Transverse colon (tissue), 4 donors: ENCODE results near the gene APOL4. TPM values are rescaled to one million over a fixed set of nuclear protein-coding genes. Genes with fewer than 3 reads are reported as not detected.

Experiments used
- DNase-seq: peaks from one replicate; pipeline ENCODE4 v3.0.0-alpha.2; 2019
- H3K27ac ChIP-seq, 4 donors: fragments of 200-600 bp; sonication (generic); 2 replicates each; pipeline ENCODE4 v1.5.1; 2016 to 2018; ENCODE audit warnings: inconsistent platforms in 4 of 4
- H3K27me3 ChIP-seq: fragments of 200-600 bp; sonication (generic); 2 replicates; pipeline ENCODE4 v1.5.1; 2017; ENCODE audit warnings: inconsistent platforms
- H3K36me3 ChIP-seq, 4 donors: fragments of 200-600 bp; sonication (generic); 2 replicates each; pipeline ENCODE4 v1.5.1; 2017 to 2019; ENCODE audit warnings: inconsistent platforms in 4 of 4
- H3K4me1 ChIP-seq, 4 donors: fragments of 200-600 bp; sonication (generic); 2 replicates each; pipeline ENCODE4 v1.5.1; 2017 to 2020; ENCODE audit warnings: inconsistent platforms in 4 of 4
- H3K4me3 ChIP-seq, 4 donors: fragments of 200-600 bp; sonication (generic); 1 replicate in 1 of 4; 2 replicates in 3 of 4; pipeline versions ENCODE4 v1.5.1 to v1.6.1; 2017 to 2019; ENCODE audit warnings: inconsistent platforms in 4 of 4
- H3K9me3 ChIP-seq, 2 donors: fragments of 200-600 bp; sonication (generic); 2 replicates each; pipeline ENCODE4 v1.5.1; 2017 to 2019; ENCODE audit warnings: inconsistent platforms in 2 of 2
- CTCF ChIP-seq, 5 experiments: fragments of 200-600 bp in 3 of 5; fragments of 450-650 bp in 2 of 5; sonication (generic) in 3 of 5; IDR thresholded peaks; 1 replicate in 2 of 5; 2 replicates in 3 of 5; pipeline ENCODE4 v1.5.1; 2016 to 2017; ENCODE audit warnings: antibody characterized with exemption in 5 of 5, inconsistent platforms in 3 of 5, mild to moderate bottlenecking in 2 of 5, moderate library complexity in 1 of 5
- EP300 ChIP-seq: sonication (generic); formaldehyde crosslinking; IDR thresholded peaks from one replicate; pipeline ENCODE4 v1.6.1; 2017; ENCODE audit warnings: antibody characterized with exemption, low read depth
- POLR2A ChIP-seq: fragments of 450-650 bp; IDR thresholded peaks from one replicate; pipeline ENCODE4 v1.6.1; 2016; ENCODE audit warnings: antibody characterized with exemption, mild to moderate bottlenecking, moderate library complexity
- POLR2AphosphoS5 ChIP-seq, 3 donors: sonication (generic); formaldehyde crosslinking; IDR thresholded peaks; one replicate each; pipeline ENCODE4 v1.6.1; 2016; ENCODE audit warnings: antibody characterized with exemption in 3 of 3
- WGBS, 2 donors: methylation state at CpG; one replicate each; pipeline ENCODE4 v1.1.5; 2018; ENCODE audit warnings: low coverage in 1 of 2; 5-methylcytosine and 5-hydroxymethylcytosine counted together
- in situ Hi-C, 4 donors: fragments of 200-750 bp; cut with MboI; loops; one replicate each; pipeline versions ENCODE4 v1.15.0 to v1.15.1; 2017; ENCODE audit warnings: low sequenced_read_pairs in 3 of 4, low pct_ligation_motif_present in 1 of 4, low pct_unique_long_range_greater_than_20kb in 1 of 4
- intact Hi-C: fragments of 100-400 bp; cut with DNase I; formaldehyde crosslinking; loops from one replicate; pipeline ENCODE4 v1.15.1; 2023; ENCODE audit warnings: low total_unique reads
- total RNA-seq, 4 donors: library from RNA; depleted of rRNA; stranded (reverse); fragments of >200 nt; gene quantifications; one replicate each; pipeline ENCODE4 v1.1.0, GENCODE V29; 2016

APOL4 gene
- total RNA-seq, 4 donors from 2014 or later, result 0.16 to 9.0 (median 1.8) TPM; not detected in 1

GRCh38 chr22:36236388-36237319 is 35.0 kb upstream of the APOL4 start:
- Histone ChIP-seq H3K9me3 (no peaks in the 10 kb centered on the region), H3K4me3 (peak overlapping the region in 1 of 4 donors; percentile 69), H3K27ac (peak overlapping the region in 3 of 4 donors; percentile 89 to 96 (median 94)), H3K4me1 (peaks cover 14 to 45% (median 32%) of the 10 kb centered on the region in 4 donors), H3K27me3 (no peaks in the 10 kb centered on the region), H3K36me3 (peaks cover 0 to 9% (median under 1%) of the 10 kb centered on the region in 4 donors)
- 75 to 79% methylated on average over 1 to 14 of the region's 14 CpGs for WGBS, 2 donors
- no peak for DNase-seq
- intact Hi-C loops (no loop called here), in situ Hi-C loops (no loop called here)
- no peak for TF ChIP-seq POLR2AphosphoS5 (IDR thresholded peaks at IDR 0.05)
- no peak for TF ChIP-seq EP300
- no peak for TF ChIP-seq CTCF (IDR thresholded peaks at IDR 0.05)
- no peak for TF ChIP-seq POLR2A

- H3K4me1 ChIP-seq, result peaks cover 14 to 45% (median 32%) of the 10 kb centered on the region in 4 donors
- DNase-seq, result no peak
- no peak overlapping the region for H3K27ac ChIP-seq
Observed at GRCh38 chr22:36235585-36235984, 34.0 kb upstream of the APOL4 start.

GRCh38 chr22:36234919-36235318 is 33.3 kb upstream of the APOL4 start:
- intact Hi-C loops, result no loop called here
- in situ Hi-C loops, result no loop called here

More at GRCh38 chr22:36235585-36235984, 34.0 kb upstream of the APOL4 start:
- TF ChIP-seq EP300 (no peak), POLR2AphosphoS5 (IDR thresholded peaks at IDR 0.05) (no peak), CTCF (IDR thresholded peaks at IDR 0.05) (no peak), POLR2A (no peak)
- in situ Hi-C loops (no loop called here), intact Hi-C loops (no loop called here)
- H3K4me3 ChIP-seq, result no peak overlapping the region
- 71 to 83% methylated on average over 2 to 3 of the region's 3 CpGs for WGBS, 2 donors
- no peaks in the 10 kb centered on the region for H3K9me3 ChIP-seq
- H3K27me3 ChIP-seq, result no peaks in the 10 kb centered on the region
- peaks cover 0 to 17% (median 5%) of the 10 kb centered on the region in 4 donors for H3K36me3 ChIP-seq

More at GRCh38 chr22:36234919-36235318, 33.3 kb upstream of the APOL4 start:
- TF ChIP-seq EP300, result no peak
- TF ChIP-seq POLR2AphosphoS5 (IDR thresholded peaks at IDR 0.05), result no peak
- no peak for TF ChIP-seq CTCF (IDR thresholded peaks at IDR 0.05)
- no peak for TF ChIP-seq POLR2A
- no peak for DNase-seq
- Histone ChIP-seq H3K27ac (no peak overlapping the region), H3K36me3 (peaks cover 0 to 19% (median 7%) of the 10 kb centered on the region in 4 donors), H3K4me1 (peaks cover 14 to 44% (median 31%) of the 10 kb centered on the region in 4 donors), H3K4me3 (no peak overlapping the region), H3K27me3 (no peaks in the 10 kb centered on the region), H3K9me3 (no peaks in the 10 kb centered on the region)
- WGBS, 2 donors, result 64 to 100% methylated on average over 1 to 2 of the region's 2 CpGs
